HCT116 (cell line): ENCODE measurements around the gene SELENOH.

ENCODE experiments used
- CTCF ChIP-seq, 3 experiments: fragments of 200-600 bp in 1 of 3; sonication (generic) in 1 of 3; IDR thresholded peaks in 2 of 3; conservative IDR thresholded peaks in 1 of 3; 2 replicates each; pipeline ENCODE4 v1.5.1; 2012 to 2017; ENCODE audit warnings: low read depth in 2 of 3, low read length in 2 of 3, antibody characterized with exemption in 1 of 3, borderline replicate concordance in 1 of 3, control low read depth in 1 of 3, mild to moderate bottlenecking in 1 of 3, mixed read lengths in 1 of 3, mixed run types in 1 of 3, moderate library complexity in 1 of 3; ENCODE audit not compliant: insufficient read depth in 1 of 3
- EZH2 ChIP-seq: fragments of 200-600 bp; sonication (generic); IDR thresholded peaks from 2 replicates; pipeline ENCODE4 v1.6.1; 2017; ENCODE audit warnings: antibody characterized with exemption, mixed run types
- FOSL1 ChIP-seq: IDR thresholded peaks from 2 replicates; pipeline ENCODE4 v1.6.1; 2012; ENCODE audit warnings: low read depth
- POLR2A ChIP-seq: IDR thresholded peaks from 2 replicates; pipeline ENCODE4 v1.7.0; 2011; ENCODE audit warnings: borderline replicate concordance; ENCODE audit not compliant: insufficient read depth, insufficient read length; ENCODE audit errors: extremely low read depth
- POLR2AphosphoS5 ChIP-seq: IDR thresholded peaks from 2 replicates; pipeline ENCODE4 v1.6.1; 2011; ENCODE audit warnings: mild to moderate bottlenecking, low read depth, low read length, moderate library complexity
- REST ChIP-seq: IDR thresholded peaks from 2 replicates; pipeline ENCODE4 v1.6.1; 2012; ENCODE audit warnings: low read depth
- SP1 ChIP-seq: IDR thresholded peaks from 2 replicates; pipeline ENCODE4 v1.6.1; 2012; ENCODE audit warnings: low read depth
- ZNF274 ChIP-seq: fragments of 200-500 bp; sonication (Bioruptor generic); IDR thresholded peaks from 2 replicates; pipeline ENCODE4 v1.6.1; 2014; ENCODE audit warnings: mild to moderate bottlenecking, low read depth, low read length, inconsistent platforms

GRCh38 chr11:57700425-57700824 lies 40.9 kb upstream of the SELENOH start:
- no peak for TF ChIP-seq EZH2
- 0 out of 6 replicates have a peak, but pooled peaks of 2 of the 3 experiments have one; percentile 7 to 24 for TF ChIP-seq CTCF (IDR thresholded peaks at IDR 0.05 in 2 of 3, conservative IDR thresholded peaks at IDR 0.05 in 1 of 3; ENCODE audit: borderline replicate concordance in 1 of 3, insufficient read depth in 1 of 3, low read depth in 2 of 3, low read length in 2 of 3)
- no peak for TF ChIP-seq ZNF274
- TF ChIP-seq POLR2AphosphoS5 = no peak
- no peak for TF ChIP-seq FOSL1
- no peak for TF ChIP-seq POLR2A
- TF ChIP-seq REST = no peak
- no peak for TF ChIP-seq SP1
